CD4-positive, alpha-beta T cell (primary cell): ENCODE results near the gene AP4M1. TPM values are rescaled to one million over a fixed set of nuclear protein-coding genes. Genes with fewer than 3 reads are reported as not detected.

Experiments
- ATAC-seq: fragments of 200-7000 bp; cut with Tn5 transposase; one replicate; pipeline ENCODE4 v1.10.0; 2022; ENCODE audit warnings: mild to moderate bottlenecking; ENCODE audit not compliant: poor library complexity
- CTCF ChIA-PET: fragments of 350-600 bp; sonication (Branson Sonifier 250); formaldehyde crosslinking; loops from one replicate; lab custom pipeline; 2021; ENCODE audit warnings: antibody characterized with exemption, inconsistent platforms; lab: Charles Lee
- POLR2A ChIA-PET: fragments of 350-600 bp; sonication (Branson Sonifier 250); formaldehyde crosslinking; loops from one replicate; lab custom pipeline; 2021; ENCODE audit warnings: antibody characterized with exemption, inconsistent platforms; lab: Charles Lee
- DNase-seq, 14 experiments: peaks; one replicate each; pipeline ENCODE4 v3.0.0-alpha.2; 2013 to 2020; ENCODE audit warnings: mixed read lengths in 2 of 14
- H3K27ac ChIP-seq, 2 donors: one replicate each; pipeline versions ENCODE4 v1.5.1 to v1.7.0; 2013; ENCODE audit warnings: low read length in 2 of 2, low read depth in 1 of 2, mild to moderate bottlenecking in 1 of 2
- H3K27me3 ChIP-seq, 2 experiments: 1 replicate in 1 of 2; 2 replicates in 1 of 2; pipeline versions ENCODE4 v1.6.1 to v1.7.0; 2013; ENCODE audit warnings: low read length in 2 of 2, control low read depth in 1 of 2, mild to moderate bottlenecking in 1 of 2, moderate library complexity in 1 of 2; ENCODE audit not compliant: insufficient read depth in 2 of 2, control insufficient read depth in 1 of 2
- H3K36me3 ChIP-seq: one replicate; pipeline ENCODE4 v1.6.1; 2013; ENCODE audit warnings: low read length, control low read depth; ENCODE audit not compliant: insufficient read depth
- H3K4me1 ChIP-seq: one replicate; pipeline ENCODE4 v1.6.1; 2013; ENCODE audit warnings: low read length, control low read depth; ENCODE audit not compliant: insufficient read depth
- H3K4me3 ChIP-seq: one replicate; pipeline ENCODE4 v1.5.1; 2013; ENCODE audit warnings: mild to moderate bottlenecking, low read length, moderate library complexity
- H3K9me3 ChIP-seq, 2 experiments: 1 replicate in 1 of 2; 2 replicates in 1 of 2; pipeline versions ENCODE4 v1.6.1 to v1.7.0; 2013; ENCODE audit warnings: low read length in 2 of 2, mild to moderate bottlenecking in 2 of 2, control low read depth in 1 of 2, moderate library complexity in 1 of 2; ENCODE audit not compliant: control insufficient read depth in 1 of 2, insufficient read depth in 1 of 2
- H3K27ac Mint-ChIP-seq: one replicate; pipeline ENCODE4 v1.8.0; 2020; ENCODE audit warnings: mixed read lengths
- H3K27me3 Mint-ChIP-seq: one replicate; pipeline ENCODE4 v1.8.0; 2021; ENCODE audit warnings: mixed read lengths
- H3K36me3 Mint-ChIP-seq: one replicate; pipeline ENCODE4 v1.8.0; 2021; ENCODE audit warnings: low read depth, mixed read lengths
- H3K4me1 Mint-ChIP-seq: one replicate; pipeline ENCODE4 v1.8.0; 2021; ENCODE audit warnings: low read depth, mixed read lengths
- H3K4me3 Mint-ChIP-seq: one replicate; pipeline ENCODE4 v1.8.0; 2020; ENCODE audit warnings: mild to moderate bottlenecking, mixed read lengths
- H3K9me3 Mint-ChIP-seq: one replicate; pipeline ENCODE4 v1.8.0; 2020; ENCODE audit warnings: mixed read lengths
- intact Hi-C, 2 experiments: fragments of 100-400 bp; cut with DNase I in 1 of 2; cut with micrococcal nuclease in 1 of 2; formaldehyde crosslinking; loops; one replicate each; pipeline versions ENCODE4 v1.15.1 to v1.9.0; 2023 to 2025; cut with DNase I, micrococcal nuclease
- total RNA-seq, 174 experiments: library from RNA in 2 of 174; stranded (reverse) in 2 of 174; gene quantifications; one replicate each; pipeline ENCODE4 v1.2.3 and lab custom pipeline; 2021 to 2026
- TF ChIP-seq, protein P1 (sequence below): fragments of 200-600 bp; IDR thresholded peaks from one replicate; pipeline ENCODE4 v1.8.0; 2022; ENCODE audit warnings: antibody characterized with exemption, mild to moderate bottlenecking

AP4M1 gene
- total RNA-seq, 2 experiments from 2014 or later, result 2.8 to 4.0 TPM

- DNase-seq, result no peak
- TF ChIP-seq, protein P1, sequence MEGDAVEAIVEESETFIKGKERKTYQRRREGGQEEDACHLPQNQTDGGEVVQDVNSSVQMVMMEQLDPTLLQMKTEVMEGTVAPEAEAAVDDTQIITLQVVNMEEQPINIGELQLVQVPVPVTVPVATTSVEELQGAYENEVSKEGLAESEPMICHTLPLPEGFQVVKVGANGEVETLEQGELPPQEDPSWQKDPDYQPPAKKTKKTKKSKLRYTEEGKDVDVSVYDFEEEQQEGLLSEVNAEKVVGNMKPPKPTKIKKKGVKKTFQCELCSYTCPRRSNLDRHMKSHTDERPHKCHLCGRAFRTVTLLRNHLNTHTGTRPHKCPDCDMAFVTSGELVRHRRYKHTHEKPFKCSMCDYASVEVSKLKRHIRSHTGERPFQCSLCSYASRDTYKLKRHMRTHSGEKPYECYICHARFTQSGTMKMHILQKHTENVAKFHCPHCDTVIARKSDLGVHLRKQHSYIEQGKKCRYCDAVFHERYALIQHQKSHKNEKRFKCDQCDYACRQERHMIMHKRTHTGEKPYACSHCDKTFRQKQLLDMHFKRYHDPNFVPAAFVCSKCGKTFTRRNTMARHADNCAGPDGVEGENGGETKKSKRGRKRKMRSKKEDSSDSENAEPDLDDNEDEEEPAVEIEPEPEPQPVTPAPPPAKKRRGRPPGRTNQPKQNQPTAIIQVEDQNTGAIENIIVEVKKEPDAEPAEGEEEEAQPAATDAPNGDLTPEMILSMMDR, result no peak
- Mint-ChIP-seq H3K9me3 (no peaks in the 10 kb centered on the region), H3K36me3 (peaks cover 59% of the 10 kb centered on the region), H3K27me3 (no peaks in the 10 kb centered on the region), H3K4me1 (peaks cover 35% of the 10 kb centered on the region), H3K27ac (peak overlapping the region; percentile 76), H3K4me3 (peak overlapping the region; percentile 82)
- Histone ChIP-seq H3K36me3 (peaks cover 47% of the 10 kb centered on the region), H3K4me1 (peaks cover 35% of the 10 kb centered on the region), H3K27ac (no peak overlapping the region), H3K27me3 (no peaks in the 10 kb centered on the region), H3K4me3 (no peak overlapping the region), H3K9me3 (no peaks in the 10 kb centered on the region)
- no peak for ATAC-seq
- ChIA-PET POLR2A (interaction anchor here (1.0 to 3.4 kb wide), 7 partner anchors 10 to 88 kb away, joined by 3 to 58 read pairs (median 7); partner anchors contain the start of genes LAMTOR4, MBLAC1 and ZKSCAN1), CTCF (interaction anchor here (1.6 to 3.2 kb wide), 2 partner anchors 20 to 28 kb away, joined by 6 to 14 read pairs; no protein-coding TSS in a partner anchor)
- intact Hi-C loops, result no loop called here
Measured at GRCh38 chr7:100102950-100103840, 1.8 kb downstream of the AP4M1 start.

- H3K27ac ChIP-seq, result no peak overlapping the region
- Mint-ChIP-seq H3K36me3 (peaks cover 57% of the 10 kb centered on the region), H3K27me3 (no peaks in the 10 kb centered on the region), H3K27ac (no peak overlapping the region), H3K4me1 (peaks cover 12% of the 10 kb centered on the region), H3K4me3 (no peak overlapping the region), H3K9me3 (no peaks in the 10 kb centered on the region)
- CTCF ChIA-PET, result no interaction called here
- H3K9me3 ChIP-seq, result no peaks in the 10 kb centered on the region
- H3K27me3 ChIP-seq, result no peaks in the 10 kb centered on the region
- no peak for DNase-seq
- H3K36me3 ChIP-seq, result peaks cover 44% of the 10 kb centered on the region
- H3K4me1 ChIP-seq, result peaks cover 15% of the 10 kb centered on the region
- ATAC-seq, result no peak
- TF ChIP-seq, protein P1, result no peak
- POLR2A ChIA-PET, result no interaction called here
- no peak overlapping the region for H3K4me3 ChIP-seq
- intact Hi-C loops, result no loop called here
Measured at GRCh38 chr7:100105534-100105933, 4.1 kb downstream of the AP4M1 start.

DNA sequence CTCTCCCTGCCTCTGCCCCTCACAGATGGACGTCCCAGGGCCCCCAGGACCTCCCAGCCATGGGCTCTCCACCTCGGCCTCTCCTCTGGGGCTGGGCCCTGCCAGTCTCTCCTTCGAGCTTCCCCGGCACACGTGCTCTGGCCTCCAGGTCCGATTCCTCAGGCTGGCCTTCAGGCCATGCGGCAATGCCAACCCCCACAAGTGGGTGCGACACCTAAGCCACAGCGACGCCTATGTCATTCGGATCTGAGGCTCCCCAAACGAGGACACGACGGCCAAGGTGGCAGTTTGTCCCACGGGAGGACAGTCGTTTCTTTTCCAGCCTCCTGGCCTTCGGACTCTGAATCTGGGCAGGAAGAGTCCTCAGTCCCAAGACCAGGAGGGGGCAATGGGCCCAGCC, 5.2 kb downstream of the AP4M1 start:
- CTCF ChIA-PET, result no interaction called here
- DNase-seq, result no peak
- no peak overlapping the region for H3K27ac Mint-ChIP-seq
- Histone ChIP-seq H3K4me1 (peaks cover 12% of the 10 kb centered on the region), H3K27me3 (no peaks in the 10 kb centered on the region), H3K27ac (no peak overlapping the region), H3K36me3 (peaks cover 53% of the 10 kb centered on the region), H3K9me3 (no peaks in the 10 kb centered on the region), H3K4me3 (no peak overlapping the region)
- no peak for ATAC-seq
- no peaks in the 10 kb centered on the region for H3K27me3 Mint-ChIP-seq
- TF ChIP-seq, protein P1, result no peak
- intact Hi-C loops, result no loop called here
- POLR2A ChIA-PET, result no interaction called here
- no peaks in the 10 kb centered on the region for H3K9me3 Mint-ChIP-seq
- peaks cover 56% of the 10 kb centered on the region for H3K36me3 Mint-ChIP-seq
- no peak overlapping the region for H3K4me3 Mint-ChIP-seq
- H3K4me1 Mint-ChIP-seq, result peaks cover 5% of the 10 kb centered on the region
